ENCODE results near the gene CFAP100.

The CFAP100 gene

GRCh38 chr3:126354776-126355175 lies 39.9 kb upstream of the CFAP100 start:
- no peak for TF ChIP-seq FOXP2 (optimal IDR thresholded peaks at IDR 0.05; ENCODE audit: borderline replicate concordance, extremely low read depth, extremely low read length, insufficient read depth)
- TF ChIP-seq REST (IDR thresholded peaks at IDR 0.05; ENCODE audit: insufficient read depth in 1 of 2, low read depth in 2 of 2, low read length in 2 of 2): no peak
- TF ChIP-seq POLR2AphosphoS5 (IDR thresholded peaks at IDR 0.05; ENCODE audit: low read depth, low read length): no peak
- no peak for TF ChIP-seq SIN3A (IDR thresholded peaks at IDR 0.05; ENCODE audit: borderline replicate concordance, insufficient read depth, low read length)
- TF ChIP-seq TAF1 (IDR thresholded peaks at IDR 0.05; ENCODE audit: borderline replicate concordance, insufficient read depth, low read length): no peak

- TF ChIP-seq TAF1 (IDR thresholded peaks at IDR 0.05; ENCODE audit: borderline replicate concordance, insufficient read depth, low read length) (no peak), SIN3A (IDR thresholded peaks at IDR 0.05; ENCODE audit: borderline replicate concordance, insufficient read depth, low read length) (no peak), FOXP2 (optimal IDR thresholded peaks at IDR 0.05; ENCODE audit: borderline replicate concordance, extremely low read depth, extremely low read length, insufficient read depth) (no peak), POLR2AphosphoS5 (IDR thresholded peaks at IDR 0.05; ENCODE audit: low read depth, low read length) (no peak), REST (IDR thresholded peaks at IDR 0.05; ENCODE audit: insufficient read depth in 1 of 2, low read depth in 2 of 2, low read length in 2 of 2) (no peak)
These were observed 39.5 kb upstream of the CFAP100 start for GRCh38 chr3:126355251-126355650.

GRCh38 chr3:126355777-126356372 lies 38.8 kb upstream of the CFAP100 start:
- TF ChIP-seq FOXP2 (optimal IDR thresholded peaks at IDR 0.05; ENCODE audit: borderline replicate concordance, extremely low read depth, extremely low read length, insufficient read depth) (peak; percentile 100), REST (IDR thresholded peaks at IDR 0.05; ENCODE audit: insufficient read depth in 1 of 2, low read depth in 2 of 2, low read length in 2 of 2) (no peak), SIN3A (IDR thresholded peaks at IDR 0.05; ENCODE audit: borderline replicate concordance, insufficient read depth, low read length) (peak; percentile 46; the same call in 1 of the 2 replicates)

DNA sequence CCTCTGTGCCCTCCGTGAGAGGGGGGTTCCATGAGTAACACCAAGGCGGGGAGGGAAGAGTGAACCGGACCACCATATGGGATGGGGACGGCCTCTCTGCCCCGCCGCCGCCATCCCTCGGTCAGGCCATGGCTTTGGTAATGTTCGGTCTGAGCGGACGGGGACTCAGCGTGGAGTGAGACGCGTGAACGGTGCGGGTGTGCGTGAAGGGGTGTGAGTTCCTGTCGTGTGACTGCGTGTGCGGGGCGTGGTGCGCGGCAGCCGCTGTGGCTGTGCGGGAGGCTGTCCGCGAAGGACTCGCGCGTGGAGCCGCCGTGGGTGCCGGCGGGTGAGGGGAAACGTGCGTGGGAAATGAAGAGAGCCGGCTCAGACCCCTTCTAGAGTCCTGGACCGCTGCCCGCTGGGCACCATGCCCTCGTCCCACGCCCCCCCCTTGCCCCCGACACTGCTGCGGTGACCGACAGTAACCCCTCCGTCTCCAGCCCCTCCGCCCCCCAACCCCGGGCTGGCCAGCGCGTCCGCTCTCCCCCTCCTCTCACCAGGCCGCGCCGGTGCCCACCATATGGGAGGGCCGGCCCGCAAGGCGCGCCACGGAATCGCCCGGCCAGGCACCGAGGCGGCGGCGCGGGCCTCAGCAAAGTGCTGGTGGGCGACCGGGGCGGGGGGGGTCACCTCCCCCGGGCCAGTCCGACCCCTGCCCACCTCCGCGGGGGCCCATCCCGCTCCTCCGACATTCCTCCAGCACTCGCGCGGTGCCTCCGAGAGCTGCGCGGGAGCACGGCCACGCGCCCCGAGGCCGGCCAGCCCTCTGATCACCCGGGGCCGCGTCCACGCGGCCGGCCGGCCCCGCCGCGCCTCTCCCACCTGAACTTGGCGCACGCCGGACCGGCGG lies 38.1 kb upstream of the CFAP100 start:
- TF ChIP-seq TAF1 (IDR thresholded peaks at IDR 0.05; ENCODE audit: borderline replicate concordance, insufficient read depth, low read length): no peak

- TF ChIP-seq REST (IDR thresholded peaks at IDR 0.05; ENCODE audit: insufficient read depth in 1 of 2, low read depth in 2 of 2, low read length in 2 of 2): no peak
- no peak for TF ChIP-seq SIN3A (IDR thresholded peaks at IDR 0.05; ENCODE audit: borderline replicate concordance, insufficient read depth, low read length)
- TF ChIP-seq FOXP2 (optimal IDR thresholded peaks at IDR 0.05; ENCODE audit: borderline replicate concordance, extremely low read depth, extremely low read length, insufficient read depth): peak; percentile 12
- no peak for TF ChIP-seq TAF1 (IDR thresholded peaks at IDR 0.05; ENCODE audit: borderline replicate concordance, insufficient read depth, low read length)
These were observed 37.2 kb upstream of the CFAP100 start, which contains the start of gene KLF15 for GRCh38 chr3:126357295-126358037. KLF15 (minus strand) TSS chr3:126357408; CDS start chr3:126352922, 4,486 bp downstream.
